GM15510 (cell line): ENCODE measurements around the gene WNK1.
A peak's percentile ranks its signal among the peaks of the same experiment; 100 is the strongest.

Experiments
- POLR2A ChIP-seq: IDR thresholded peaks from 3 replicates; pipeline ENCODE4 v1.6.1; 2011; ENCODE audit warnings: borderline replicate concordance; ENCODE audit not compliant: insufficient read length; ENCODE audit errors: extremely low read depth

WNK1 gene

DNA sequence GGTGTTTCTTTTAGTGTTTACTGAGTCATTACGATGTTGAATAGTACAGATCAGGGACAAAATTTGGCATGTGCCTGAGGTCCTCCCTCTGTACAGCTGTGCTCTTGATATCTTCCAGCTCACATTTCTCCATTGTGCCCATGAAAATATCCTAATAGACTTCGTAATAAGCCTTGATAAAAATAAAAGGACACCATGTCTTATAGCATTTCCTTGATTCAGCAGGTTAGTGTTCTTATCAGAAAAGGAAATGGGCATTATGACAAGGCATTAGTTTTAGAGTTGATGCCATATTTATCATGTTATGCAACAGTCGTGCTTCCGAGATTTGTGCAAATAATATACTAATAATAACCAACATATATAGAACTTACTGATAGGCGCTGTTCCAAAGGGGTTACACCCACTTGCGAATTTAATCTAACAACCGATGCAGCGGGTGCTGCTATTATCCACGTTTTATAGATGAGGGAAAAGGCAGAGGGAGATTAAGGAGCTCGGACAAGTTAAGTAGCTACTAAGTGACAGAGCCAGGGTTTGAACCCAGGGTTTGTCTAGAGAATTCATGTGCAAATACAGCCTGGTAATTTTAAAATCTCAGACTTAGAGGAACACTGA lies 15.1 kb upstream of the WNK1 start:
- TF ChIP-seq POLR2A = no peak

GRCh38 chr12:738712-739111 lies 13.7 kb upstream of the WNK1 start:
- TF ChIP-seq POLR2A = no peak

- no peak for TF ChIP-seq POLR2A
Measured at GRCh38 chr12:739349-739748, 13.0 kb upstream of the WNK1 start.

DNA sequence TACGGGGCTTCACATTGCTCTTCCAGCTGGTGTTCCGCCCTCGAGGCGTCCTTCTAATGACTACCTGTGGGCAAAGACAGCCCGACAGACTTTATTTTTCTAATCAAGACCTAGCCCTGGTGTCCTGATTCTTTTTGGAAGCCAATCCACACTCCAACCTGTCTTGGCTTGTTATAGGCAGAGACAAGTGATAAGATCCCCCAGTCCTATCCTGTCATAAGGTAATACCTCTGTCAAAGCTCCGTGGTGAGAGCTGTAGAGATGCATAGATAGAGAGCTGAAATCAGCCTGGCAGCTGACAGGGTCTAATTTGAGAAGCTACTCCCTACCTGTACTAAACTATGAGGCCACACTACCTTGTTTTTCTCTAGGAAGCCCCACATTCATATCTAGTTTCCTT lies 11.5 kb upstream of the WNK1 start:
- TF ChIP-seq POLR2A = no peak

DNA sequence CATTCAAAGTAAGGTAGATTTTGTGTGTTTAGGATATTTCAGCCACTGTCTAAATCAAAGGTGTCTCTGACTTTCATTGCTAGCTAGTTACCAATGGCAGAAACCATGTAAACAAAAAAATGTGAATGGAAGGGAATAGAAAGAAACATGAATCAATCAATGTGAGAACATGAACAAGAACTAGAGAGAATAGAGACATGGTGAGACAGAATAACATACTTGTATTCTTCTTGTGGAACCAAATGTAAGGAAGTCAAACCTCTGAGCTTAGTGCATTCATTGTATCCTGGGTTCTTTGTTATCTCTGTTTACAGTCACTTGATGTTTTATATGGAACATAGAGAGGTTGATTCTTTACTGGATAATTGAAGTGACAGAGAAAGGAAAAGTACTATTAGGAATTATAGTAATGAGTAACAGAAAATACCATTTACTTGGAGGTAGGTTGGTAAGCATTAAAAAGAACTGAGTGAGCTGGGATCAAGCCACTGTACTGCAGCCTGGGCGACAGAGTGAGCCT lies 2.6 kb upstream of the WNK1 start:
- TF ChIP-seq POLR2A = no peak

DNA sequence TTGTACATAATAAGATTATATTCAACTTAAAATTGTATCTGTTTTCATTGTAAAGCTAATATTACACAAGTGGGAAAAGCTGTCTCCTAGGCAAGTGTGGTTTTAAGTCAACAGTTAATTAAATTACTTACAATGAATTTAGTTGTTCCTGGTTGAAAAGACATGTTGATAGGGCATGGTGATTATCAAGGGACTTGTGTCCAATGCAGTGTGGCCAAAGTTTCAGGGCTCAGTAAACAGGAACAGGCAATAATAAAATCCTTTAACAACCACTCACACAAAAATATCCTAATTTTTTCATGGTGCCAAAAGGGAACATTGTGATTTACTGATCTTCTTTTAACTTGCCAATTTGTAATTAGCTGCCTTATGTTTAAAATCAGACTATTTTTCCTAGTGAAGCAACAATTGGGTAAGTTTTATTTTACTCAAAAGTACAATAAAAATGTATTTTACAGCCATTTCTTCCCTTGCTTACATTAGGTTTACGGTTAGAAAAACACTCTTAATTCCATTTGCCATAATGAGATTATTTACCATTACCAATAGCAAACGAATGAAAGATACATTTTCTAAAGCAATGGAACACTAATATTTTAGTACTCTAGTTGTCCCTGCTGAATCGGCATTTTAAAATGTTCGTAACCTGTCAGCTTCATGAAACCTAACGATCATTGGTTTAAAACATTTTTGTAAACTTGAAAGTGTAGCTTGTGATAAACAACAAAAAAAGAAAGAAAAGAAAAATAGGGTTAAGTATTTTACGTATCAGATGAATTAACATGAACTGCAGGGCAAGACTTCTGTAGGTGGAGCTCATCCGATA lies 1.8 kb upstream of the WNK1 start:
- no peak for TF ChIP-seq POLR2A

- TF ChIP-seq POLR2A = peak; percentile 92
Measured at GRCh38 chr12:751192-751998, 984 bp upstream of the WNK1 start.

DNA sequence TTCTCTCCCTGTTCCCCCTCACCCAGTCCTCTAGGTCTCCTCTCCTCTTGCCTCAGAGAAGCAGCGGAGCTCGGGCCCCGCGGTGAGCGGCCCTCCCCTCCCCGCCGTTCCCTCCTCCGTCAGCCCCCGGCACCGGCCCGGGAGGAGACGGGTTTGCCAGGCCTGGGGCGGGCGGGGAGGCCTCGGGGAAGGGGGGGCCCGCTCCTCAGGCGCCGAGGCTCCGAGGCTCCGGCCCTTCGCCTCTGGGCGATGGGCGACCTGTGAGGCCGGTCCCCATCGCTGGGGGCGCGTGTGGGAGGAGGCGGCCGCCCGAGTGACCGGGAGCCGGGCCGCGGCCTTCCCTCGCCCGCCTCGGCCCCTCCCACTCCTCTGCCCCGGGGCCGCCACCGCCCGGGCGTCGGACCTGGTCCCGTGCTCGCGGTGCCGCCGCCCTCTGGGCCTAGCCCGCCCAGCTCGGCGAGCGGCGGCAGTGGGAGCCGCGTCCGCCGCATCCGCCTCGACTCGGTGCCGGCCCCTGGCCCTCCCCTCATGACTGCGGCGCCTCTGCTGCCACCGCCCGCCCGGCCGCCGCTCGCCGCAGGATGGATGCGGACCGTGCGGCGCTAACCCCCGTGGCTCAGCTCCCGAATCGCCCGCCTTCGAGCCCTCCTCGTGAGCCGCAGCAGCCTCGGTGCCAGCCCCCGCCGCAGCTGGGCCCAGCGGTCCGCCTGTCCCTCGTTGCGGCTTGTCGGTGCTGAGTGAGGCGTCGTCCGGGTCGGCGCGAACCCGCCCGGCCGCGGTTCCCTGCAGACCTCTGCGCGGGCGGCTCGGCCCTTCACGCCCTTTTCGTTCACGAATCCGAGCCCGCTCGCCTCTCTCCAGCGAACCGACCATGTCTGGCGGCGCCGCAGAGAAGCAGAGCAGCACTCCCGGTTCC lies 574 bp downstream of the WNK1 start:
- TF ChIP-seq POLR2A = no peak

- TF ChIP-seq POLR2A = peak; percentile 18
Measured at GRCh38 chr12:753611-754472, 1.5 kb downstream of the WNK1 start.

GRCh38 chr12:754473-754820 lies 2.1 kb downstream of the WNK1 start:
- TF ChIP-seq POLR2A = no peak

GRCh38 chr12:754851-755562 lies 2.6 kb downstream of the WNK1 start:
- no peak for TF ChIP-seq POLR2A

DNA sequence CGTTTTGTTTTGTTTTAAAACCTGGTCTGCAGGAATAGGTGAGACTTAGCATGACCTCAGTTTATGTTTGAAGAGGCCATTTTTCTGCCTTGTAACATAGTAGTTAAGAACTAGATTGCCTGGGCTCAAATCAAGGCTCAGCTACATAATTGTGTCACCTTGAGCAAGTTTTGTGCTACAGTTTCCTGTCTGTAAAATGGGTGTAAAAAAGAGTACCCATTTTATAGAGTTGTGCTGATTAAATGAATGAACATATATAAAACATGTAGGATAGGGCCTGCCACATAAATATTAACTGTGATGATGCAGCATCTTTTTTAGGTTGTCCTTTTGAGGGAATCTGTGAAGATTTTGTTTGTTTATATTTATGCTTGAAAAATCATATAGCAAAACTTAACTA lies 7.2 kb downstream of the WNK1 start:
- TF ChIP-seq POLR2A = no peak

DNA sequence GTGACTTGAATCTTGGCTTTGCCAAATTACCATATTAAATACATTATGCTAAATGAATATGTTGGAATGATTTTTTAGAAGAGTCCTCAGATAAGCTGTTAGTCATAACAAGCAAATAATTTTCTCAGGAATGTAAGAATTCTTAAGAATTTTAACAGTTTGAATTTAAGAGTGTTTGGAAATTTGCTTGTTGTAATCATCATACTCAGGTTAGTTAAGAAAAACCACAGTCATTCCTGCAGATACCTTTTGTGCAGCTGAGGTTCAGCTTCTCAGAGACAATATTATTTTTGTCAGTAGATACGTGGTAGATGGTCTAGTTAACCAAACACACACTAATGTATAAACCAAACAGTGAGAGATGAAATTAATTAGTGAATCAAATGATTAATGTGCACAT lies 8.9 kb downstream of the WNK1 start:
- TF ChIP-seq POLR2A = no peak
